ENCODE measurements around the gene LDLRAD3.

Gene LDLRAD3

GRCh38 chr11:36002796-36003195, 58.9 kb downstream of the LDLRAD3 start:
- no peak overlapping the region for H3K4me3 ChIP-seq (ENCODE audit: low read depth, low read length)
- no peak for DNase-seq (ENCODE audit: low read depth)
- in situ Hi-C loops (cut with HindIII; ENCODE audit: low sequenced_read_pairs) = no loop called here
- TF ChIP-seq CTCF (IDR thresholded peaks at IDR 0.05; ENCODE audit: low read depth, low read length, missing control alignments) = no peak

GRCh38 chr11:36006556-36006955, 62.7 kb downstream of the LDLRAD3 start:
- DNase-seq (ENCODE audit: low read depth) = no peak
- no peak overlapping the region for H3K4me3 ChIP-seq (ENCODE audit: low read depth, low read length)
- no peak for TF ChIP-seq CTCF (IDR thresholded peaks at IDR 0.05; ENCODE audit: low read depth, low read length, missing control alignments)
- in situ Hi-C loops (cut with HindIII; ENCODE audit: low sequenced_read_pairs) = loop anchor here (5.0 kb wide), 1 partner anchor 59 kb away; no protein-coding TSS in a partner anchor

- in situ Hi-C loops (cut with HindIII; ENCODE audit: low sequenced_read_pairs) = loop anchor here (5.0 kb wide), 1 partner anchor 60 kb away; no protein-coding TSS in a partner anchor
- TF ChIP-seq CTCF (IDR thresholded peaks at IDR 0.05; ENCODE audit: low read depth, low read length, missing control alignments) = no peak
- no peak for DNase-seq (ENCODE audit: low read depth)
- no peak overlapping the region for H3K4me3 ChIP-seq (ENCODE audit: low read depth, low read length)
Measured at GRCh38 chr11:36007127-36007655, 63.3 kb downstream of the LDLRAD3 start.

- no peak for TF ChIP-seq CTCF (IDR thresholded peaks at IDR 0.05; ENCODE audit: low read depth, low read length, missing control alignments)
- in situ Hi-C loops (cut with HindIII; ENCODE audit: low sequenced_read_pairs) = loop anchor here (5.0 kb wide), 1 partner anchor 61 kb away; no protein-coding TSS in a partner anchor
Measured at GRCh38 chr11:36008584-36008983, 64.7 kb downstream of the LDLRAD3 start.

GRCh38 chr11:36009473-36009872, 65.6 kb downstream of the LDLRAD3 start:
- DNase-seq (ENCODE audit: low read depth) = peak; percentile 44
- no peak for TF ChIP-seq CTCF (IDR thresholded peaks at IDR 0.05; ENCODE audit: low read depth, low read length, missing control alignments)
- no peak overlapping the region for H3K4me3 ChIP-seq (ENCODE audit: low read depth, low read length)
- in situ Hi-C loops (cut with HindIII; ENCODE audit: low sequenced_read_pairs) = loop anchor here (5.0 kb wide), 1 partner anchor 62 kb away; no protein-coding TSS in a partner anchor

More at GRCh38 chr11:36008584-36008983, 64.7 kb downstream of the LDLRAD3 start:
- no peak overlapping the region for H3K4me3 ChIP-seq (ENCODE audit: low read depth, low read length)
- no peak for DNase-seq (ENCODE audit: low read depth)

GRCh38 chr11:36010010-36010740, 66.3 kb downstream of the LDLRAD3 start:
- no peak for DNase-seq (ENCODE audit: low read depth)
- in situ Hi-C loops (cut with HindIII; ENCODE audit: low sequenced_read_pairs) = no loop called here
- H3K4me3 ChIP-seq (ENCODE audit: low read depth, low read length) = no peak overlapping the region
- no peak for TF ChIP-seq CTCF (IDR thresholded peaks at IDR 0.05; ENCODE audit: low read depth, low read length, missing control alignments)

Measured in astrocyte of the cerebellum (primary cell).